KMS-11 (cell line): ENCODE data around the gene ADGRB3.

Experiments
- H2AFZ ChIP-seq: fragments of 200-600 bp; sonication (generic); 2 replicates; pipeline ENCODE4 v1.6.1; 2016; ENCODE audit warnings: antibody characterized with exemption, mixed run types, low read depth
- H3K27ac ChIP-seq: fragments of 200-600 bp; sonication (generic); 2 replicates; pipeline ENCODE4 v1.6.1; 2016; ENCODE audit warnings: mild to moderate bottlenecking, mixed run types
- H3K27me3 ChIP-seq: fragments of 200-600 bp; sonication (generic); 2 replicates; pipeline ENCODE4 v1.6.1; 2017; ENCODE audit warnings: mild to moderate bottlenecking, low read depth, mixed run types, moderate library complexity; ENCODE audit not compliant: insufficient read depth
- H3K36me3 ChIP-seq: fragments of 200-600 bp; sonication (generic); 2 replicates; pipeline ENCODE4 v1.6.1; 2017; ENCODE audit warnings: mild to moderate bottlenecking, mixed run types; ENCODE audit not compliant: insufficient read depth
- H3K4me1 ChIP-seq: fragments of 200-600 bp; sonication (generic); 2 replicates; pipeline ENCODE4 v1.6.1; 2016; ENCODE audit warnings: mild to moderate bottlenecking, low read depth, mixed run types; ENCODE audit not compliant: poor library complexity, severe bottlenecking
- H3K4me2 ChIP-seq: fragments of 200-600 bp; sonication (generic); 2 replicates; pipeline ENCODE4 v1.7.0; 2016; ENCODE audit warnings: mild to moderate bottlenecking, mixed run types
- H3K4me3 ChIP-seq: fragments of 200-600 bp; sonication (generic); IDR thresholded peaks from 2 replicates; pipeline ENCODE4 v1.6.1; 2017; ENCODE audit warnings: low read depth, low read length, mixed read lengths; ENCODE audit not compliant: insufficient read depth
- H3K79me2 ChIP-seq: fragments of 200-600 bp; sonication (generic); 2 replicates; pipeline ENCODE4 v1.6.1; 2016; ENCODE audit warnings: low read depth, mixed run types; ENCODE audit not compliant: insufficient read depth
- H3K9ac ChIP-seq: fragments of 200-600 bp; sonication (generic); 2 replicates; pipeline ENCODE4 v1.6.1; 2016; ENCODE audit warnings: mild to moderate bottlenecking, mixed run types
- H4K20me1 ChIP-seq: fragments of 200-600 bp; sonication (generic); 2 replicates; pipeline ENCODE4 v1.6.1; 2016; ENCODE audit warnings: mild to moderate bottlenecking, mixed run types; ENCODE audit not compliant: insufficient read depth
- CTCF ChIP-seq: fragments of 200-600 bp; sonication (generic); conservative IDR thresholded peaks from 2 replicates; pipeline ENCODE4 v1.6.1; 2017; ENCODE audit warnings: low read depth, mild to moderate bottlenecking, antibody characterized with exemption, low read length, moderate library complexity, mixed read lengths

Gene ADGRB3

GRCh38 chr6:68633972-68634725, 933 bp upstream of the ADGRB3 start:
- no peak for TF ChIP-seq CTCF
- Histone ChIP-seq H4K20me1 (no peaks in the 10 kb centered on the region), H3K79me2 (no peaks in the 10 kb centered on the region), H3K4me2 (peak overlapping the region; percentile 34), H3K4me1 (peaks cover 8% of the 10 kb centered on the region), H3K9ac (peak overlapping the region; percentile 18; the same call in 1 of the 2 replicates), H3K36me3 (no peaks in the 10 kb centered on the region), H3K27ac (no peak overlapping the region), H3K4me3 (no peak overlapping the region), H2AFZ (peak overlapping the region; percentile 61), H3K27me3 (no peaks in the 10 kb centered on the region)

- Histone ChIP-seq H3K4me1 (peaks cover 8% of the 10 kb centered on the region), H4K20me1 (no peaks in the 10 kb centered on the region), H3K9ac (peak overlapping the region; percentile 39; the same call in 1 of the 2 replicates), H3K4me2 (peak overlapping the region; percentile 39; the same call in 1 of the 2 replicates), H3K36me3 (no peaks in the 10 kb centered on the region), H3K4me3 (no peak overlapping the region), H3K27me3 (no peaks in the 10 kb centered on the region), H2AFZ (peak overlapping the region; percentile 76), H3K79me2 (no peaks in the 10 kb centered on the region), H3K27ac (no peak overlapping the region)
- TF ChIP-seq CTCF: no peak
Measured at GRCh38 chr6:68635412-68635705, 277 bp downstream of the ADGRB3 start.

GRCh38 chr6:68635706-68636513, 828 bp downstream of the ADGRB3 start:
- Histone ChIP-seq H2AFZ (peak overlapping the region; percentile 76), H3K4me3 (no peak overlapping the region)

GRCh38 chr6:68636666-68637065, 1.6 kb downstream of the ADGRB3 start:
- H3K27ac ChIP-seq: no peak overlapping the region
- H2AFZ ChIP-seq: no peak overlapping the region
- peak overlapping the region; percentile 39; the same call in 1 of the 2 replicates for H3K4me2 ChIP-seq
- H3K9ac ChIP-seq: no peak overlapping the region
- H3K79me2 ChIP-seq: no peaks in the 10 kb centered on the region
- no peaks in the 10 kb centered on the region for H4K20me1 ChIP-seq
- no peak for TF ChIP-seq CTCF
- H3K4me1 ChIP-seq: peaks cover 8% of the 10 kb centered on the region
- H3K4me3 ChIP-seq: no peak overlapping the region
- H3K27me3 ChIP-seq: no peaks in the 10 kb centered on the region
- H3K36me3 ChIP-seq: no peaks in the 10 kb centered on the region

More at GRCh38 chr6:68635706-68636513, 828 bp downstream of the ADGRB3 start:
- Histone ChIP-seq H3K79me2 (no peaks in the 10 kb centered on the region), H3K9ac (peak overlapping the region; percentile 39; the same call in 1 of the 2 replicates), H3K27me3 (no peaks in the 10 kb centered on the region), H3K27ac (no peak overlapping the region), H3K36me3 (no peaks in the 10 kb centered on the region), H4K20me1 (no peaks in the 10 kb centered on the region), H3K4me2 (peak overlapping the region; percentile 39; the same call in 1 of the 2 replicates), H3K4me1 (peaks cover 8% of the 10 kb centered on the region)
- no peak for TF ChIP-seq CTCF
